H1 (cell line): Measurements from ENCODE around the gene SLC1A6. TPM values are rescaled to one million over a fixed set of nuclear protein-coding genes. Genes with fewer than 3 reads are reported as not detected.

Experiments used
- CTCF ChIA-PET: fragments of 300-600 bp; sonication (Branson Sonifier 250); formaldehyde crosslinking; loops from one replicate; lab custom pipeline; 2021; ENCODE audit not compliant: partially characterized antibody; lab: Charles Lee
- POLR2A ChIA-PET: fragments of 300-600 bp; sonication (Branson Sonifier 250); formaldehyde crosslinking; loops from one replicate; lab custom pipeline; 2021; ENCODE audit warnings: inconsistent platforms; ENCODE audit not compliant: partially characterized antibody; lab: Charles Lee
- DNase-seq, 2 experiments: peaks; one replicate each; pipeline versions ENCODE4 v3.0.0 to v3.0.0-alpha.2; 2010 to 2022; ENCODE audit warnings: low spot score in 2 of 2, low read depth in 1 of 2, mixed read lengths in 1 of 2
- FAIRE-seq: peaks from 2 replicates; lab custom pipeline; 2011; peaks lifted over from hg19 to GRCh38; lab: Jason Lieb, UNC
- H2AFZ ChIP-seq: 2 replicates; pipeline ENCODE4 v1.8.1; 2012; ENCODE audit warnings: low read length, inconsistent platforms
- H2AK5ac ChIP-seq: 2 replicates; pipeline ENCODE4 v1.6.1; 2013; ENCODE audit warnings: low read depth, low read length
- H2BK120ac ChIP-seq: replicated peaks from 2 replicates; pipeline ENCODE3; 2013; ENCODE audit warnings: low read depth, low read length, inconsistent platforms
- H2BK12ac ChIP-seq: 2 replicates; pipeline ENCODE4 v1.6.1; 2013; ENCODE audit warnings: low read depth, low read length
- H2BK15ac ChIP-seq: 2 replicates; pipeline ENCODE4 v1.6.1; 2013; ENCODE audit warnings: low read length
- H2BK20ac ChIP-seq: 2 replicates; pipeline ENCODE4 v1.6.1; 2013; ENCODE audit warnings: low read length
- H2BK5ac ChIP-seq: 2 replicates; pipeline ENCODE4 v1.6.1; 2013; ENCODE audit warnings: low read depth, low read length
- H3K14ac ChIP-seq: 2 replicates; pipeline ENCODE4 v1.6.1; 2013; ENCODE audit warnings: inconsistent platforms; ENCODE audit not compliant: insufficient read length
- H3K18ac ChIP-seq: 2 replicates; pipeline ENCODE4 v1.6.1; 2013; ENCODE audit warnings: low read length; ENCODE audit errors: extremely low read depth
- H3K23ac ChIP-seq: 2 replicates; pipeline ENCODE4 v1.6.1; 2013; ENCODE audit warnings: inconsistent platforms; ENCODE audit not compliant: insufficient read length
- H3K23me2 ChIP-seq: 2 replicates; pipeline ENCODE4 v1.6.1; 2013; ENCODE audit warnings: low read depth, low read length
- H3K27ac ChIP-seq: 2 replicates; pipeline ENCODE4 v1.6.1; 2011; ENCODE audit warnings: low read depth, low read length, inconsistent platforms
- H3K27me3 ChIP-seq, 4 experiments: replicated peaks in 1 of 4; 1 replicate in 1 of 4; 2 replicates in 3 of 4; pipeline versions ENCODE4 v1.6.1 to v1.8.1; 2011 to 2013; ENCODE audit warnings: low read length in 3 of 4, mild to moderate bottlenecking in 3 of 4, inconsistent platforms in 2 of 4, mixed read lengths in 2 of 4, moderate library complexity in 1 of 4; ENCODE audit not compliant: control insufficient read depth in 3 of 4, insufficient read depth in 3 of 4; ENCODE audit errors: extremely low read depth in 1 of 4
- H3K36me3 ChIP-seq, 4 experiments: 2 replicates each; pipeline versions ENCODE4 v1.6.1 to v1.8.1; 2011 to 2013; ENCODE audit warnings: mild to moderate bottlenecking in 4 of 4, low read length in 3 of 4, moderate library complexity in 2 of 4, control low read depth in 1 of 4, inconsistent platforms in 1 of 4; ENCODE audit not compliant: insufficient read depth in 4 of 4, control insufficient read depth in 2 of 4
- H3K4ac ChIP-seq: replicated peaks from 2 replicates; pipeline ENCODE3; 2013; ENCODE audit warnings: low read length, low read depth, mixed read lengths, inconsistent platforms; ENCODE audit not compliant: insufficient read length
- H3K4me1 ChIP-seq, 4 experiments: replicated peaks in 1 of 4; 1 replicate in 1 of 4; 2 replicates in 3 of 4; pipeline versions ENCODE4 v1.6.1 to v1.8.1; 2011 to 2013; ENCODE audit warnings: low read length in 3 of 4, inconsistent platforms in 2 of 4, mixed read lengths in 1 of 4; ENCODE audit not compliant: insufficient read depth in 4 of 4, control insufficient read depth in 3 of 4
- H3K4me2 ChIP-seq, 2 experiments: 2 replicates each; pipeline versions ENCODE4 v1.6.1 to v1.8.1; 2011 to 2013; ENCODE audit warnings: low read depth in 2 of 2, low read length in 2 of 2, control low read depth in 1 of 2, inconsistent platforms in 1 of 2, mild to moderate bottlenecking in 1 of 2; ENCODE audit not compliant: insufficient read depth in 1 of 2
- H3K4me3 ChIP-seq, 4 experiments: fragments of 200-600, 300-600 bp in 1 of 4; sonication (generic), shearing (Covaris generic), sonication (Bioruptor Twin) in 1 of 4; 2 replicates each; pipeline versions ENCODE4 v1.5.1 to v1.8.1; 2011 to 2016; ENCODE audit warnings: low read length in 4 of 4, low read depth in 3 of 4, control low read depth in 2 of 4, inconsistent platforms in 2 of 4, mild to moderate bottlenecking in 2 of 4, mixed read lengths in 1 of 4, moderate library complexity in 1 of 4; ENCODE audit not compliant: insufficient read depth in 2 of 4; ENCODE audit errors: extremely low read depth in 1 of 4
- H3K56ac ChIP-seq: replicated peaks from 2 replicates; pipeline ENCODE3; 2013; ENCODE audit warnings: low read depth, mild to moderate bottlenecking, mixed read lengths, low read length, inconsistent platforms; ENCODE audit not compliant: insufficient read length
- H3K79me1 ChIP-seq: 2 replicates; pipeline ENCODE4 v1.6.1; 2013; ENCODE audit warnings: low read depth, low read length, control low read depth
- H3K79me2 ChIP-seq, 2 experiments: 2 replicates each; pipeline versions ENCODE4 v1.6.1 to v1.8.1; 2012 to 2013; ENCODE audit warnings: low read length in 2 of 2, mild to moderate bottlenecking in 2 of 2, inconsistent platforms in 1 of 2; ENCODE audit not compliant: insufficient read depth in 2 of 2, control insufficient read depth in 1 of 2
- H3K9ac ChIP-seq, 4 experiments: replicated peaks in 1 of 4; 1 replicate in 1 of 4; 2 replicates in 3 of 4; pipeline versions ENCODE4 v1.6.1 to v1.8.1; 2011 to 2013; ENCODE audit warnings: low read depth in 3 of 4, low read length in 3 of 4, control low read depth in 2 of 4, mild to moderate bottlenecking in 2 of 4, moderate library complexity in 2 of 4, inconsistent platforms in 1 of 4; ENCODE audit errors: extremely low read depth in 1 of 4
- H3K9me3 ChIP-seq, 2 experiments: 2 replicates each; pipeline versions ENCODE4 v1.6.1 to v1.8.1; 2012 to 2013; ENCODE audit warnings: mild to moderate bottlenecking in 2 of 2, moderate library complexity in 2 of 2, control low read depth in 1 of 2, inconsistent platforms in 1 of 2, low read depth in 1 of 2, low read length in 1 of 2, mixed read lengths in 1 of 2; ENCODE audit not compliant: insufficient read depth in 2 of 2
- H4K20me1 ChIP-seq, 2 experiments: replicated peaks in 1 of 2; 2 replicates each; pipeline versions ENCODE3 to v1.8.1; 2011 to 2013; ENCODE audit warnings: inconsistent platforms in 2 of 2, low read length in 2 of 2, mild to moderate bottlenecking in 1 of 2; ENCODE audit not compliant: insufficient read depth in 2 of 2, control insufficient read depth in 1 of 2
- H4K5ac ChIP-seq: 2 replicates; pipeline ENCODE4 v1.6.1; 2013; ENCODE audit warnings: low read length, low read depth, mixed read lengths, inconsistent platforms; ENCODE audit not compliant: insufficient read length
- H4K8ac ChIP-seq: 2 replicates; pipeline ENCODE4 v1.8.0; 2013; ENCODE audit warnings: mild to moderate bottlenecking, moderate library complexity, low read length, inconsistent platforms; ENCODE audit not compliant: insufficient read depth; ENCODE audit errors: extremely low read depth
- H4K91ac ChIP-seq: replicated peaks from 2 replicates; pipeline ENCODE3; 2013; ENCODE audit warnings: low read length, mixed read lengths, inconsistent platforms; ENCODE audit not compliant: insufficient read length
- BRCA1 ChIP-seq: IDR thresholded peaks from 2 replicates; pipeline ENCODE4 v1.6.1; 2012; ENCODE audit warnings: low read depth, low read length, improper control_type of control experiment
- CREB1 ChIP-seq: IDR thresholded peaks from 2 replicates; pipeline ENCODE4 v1.6.1; 2012; ENCODE audit warnings: inconsistent platforms
- EP300 ChIP-seq, 2 experiments: IDR thresholded peaks; 1 replicate in 1 of 2; 2 replicates in 1 of 2; pipeline ENCODE4 v1.6.1; 2011 to 2012; ENCODE audit warnings: low read depth in 2 of 2, low read length in 2 of 2, mild to moderate bottlenecking in 2 of 2, borderline replicate concordance in 1 of 2, inconsistent platforms in 1 of 2, moderate library complexity in 1 of 2
- HDAC6 ChIP-seq: IDR thresholded peaks from one replicate; pipeline ENCODE4 v1.7.1; 2012; ENCODE audit warnings: low read depth, mild to moderate bottlenecking, inconsistent platforms, low read length, moderate library complexity
- SIN3A ChIP-seq, 2 experiments: IDR thresholded peaks in 1 of 2; conservative IDR thresholded peaks in 1 of 2; 2 replicates each; pipeline ENCODE4 v1.6.1; 2011 to 2012; ENCODE audit warnings: low read length in 2 of 2, improper control_type of control experiment in 1 of 2, low read depth in 1 of 2, mild to moderate bottlenecking in 1 of 2
- SIRT6 ChIP-seq: IDR thresholded peaks from one replicate; pipeline ENCODE4 v1.7.1; 2012; ENCODE audit warnings: low read length, inconsistent platforms
- TCF12 ChIP-seq: IDR thresholded peaks from 2 replicates; pipeline ENCODE4 v1.6.1; 2011; ENCODE audit warnings: low read depth, mild to moderate bottlenecking, low read length
- WGBS, 2 experiments: shearing (Covaris generic) in 1 of 2; methylation state at CpG; one replicate each; pipeline versions ENCODE4 v1.1.6 to v1.1.7; 2013 to 2015; ENCODE audit warnings: low lambda C conversion rate in 2 of 2, mixed read lengths in 2 of 2, inconsistent platforms in 1 of 2, low coverage in 1 of 2, missing lambda C conversion rate in 1 of 2; ENCODE audit not compliant: insufficient replicate concordance in 2 of 2, insufficient coverage in 1 of 2, insufficient read length in 1 of 2; ENCODE audit errors: extremely low coverage in 1 of 2, missing lambda C conversion rate in 1 of 2; 5-methylcytosine and 5-hydroxymethylcytosine counted together
- polyA plus RNA-seq, 7 experiments: library from polyadenylated mRNA; depleted of rRNA in 3 of 7; stranded (reverse) in 5 of 7; unstranded in 2 of 7; fragments of >200 nt in 5 of 7; fragments of 200-250 nt in 2 of 7; gene quantifications; 1 replicate in 5 of 7; 2 replicates in 1 of 7; 4 replicates in 1 of 7; pipeline versions ENCODE4 v1.2.1 to v1.2.3, GENCODE V29; 2011 to 2013; ENCODE audit warnings: missing spikeins in 2 of 7, mixed read lengths in 2 of 7
- total RNA-seq: library from RNA; stranded (reverse); fragmentation: NEBNext Ultra II Directional; extraction: Animal tissue kit (Norgen Biotek cat#: 25700); gene quantifications from 2 replicates; pipeline ENCODE4 v1.2.1, GENCODE V29; 2021

Gene SLC1A6
- total and polyA plus RNA-seq, 2 of the 8 experiments (the other 6 are each of a cell fraction or from before 2014, with no cell fraction given): 14.0 to 26.6 TPM

DNA sequence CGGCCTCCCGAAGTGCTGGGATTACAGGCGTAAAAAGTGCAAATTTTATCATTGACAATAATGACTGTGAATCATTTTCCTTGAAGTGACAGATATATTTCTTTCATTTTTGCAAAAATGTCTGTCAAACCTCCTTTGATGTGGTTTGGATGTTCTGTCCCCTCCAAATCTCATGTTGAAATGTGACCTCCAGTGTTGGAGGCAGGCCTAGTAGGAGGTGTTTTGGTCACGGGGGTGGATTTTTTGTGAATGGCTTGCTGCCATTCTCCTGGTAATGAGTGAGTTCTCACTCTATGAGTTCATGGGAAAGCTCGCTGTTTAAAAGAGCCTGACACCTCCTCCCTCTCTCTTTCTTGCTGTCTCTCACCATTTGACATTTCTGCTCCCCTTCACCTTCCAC is 5.5 kb upstream of the SLC1A6 start:
- Histone ChIP-seq H4K8ac (no peak overlapping the region), H3K4me2 (no peak overlapping the region), H4K91ac (no peak overlapping the region), H3K27me3 (no peaks in the 10 kb centered on the region; a peak in 1 of 7 replicates), H3K4ac (no peak overlapping the region), H3K23ac (no peak overlapping the region), H2BK5ac (no peak overlapping the region), H3K36me3 (no peaks in the 10 kb centered on the region), H3K27ac (no peak overlapping the region), H3K56ac (no peak overlapping the region), H3K4me3 (no peak overlapping the region), H2BK20ac (no peak overlapping the region), H3K18ac (no peak overlapping the region), H2AFZ (no peak overlapping the region), H3K79me1 (no peaks in the 10 kb centered on the region), H4K5ac (no peak overlapping the region), H3K9me3 (no peaks in the 10 kb centered on the region), H4K20me1 (no peaks in the 10 kb centered on the region), H2AK5ac (no peak overlapping the region), H2BK12ac (no peak overlapping the region), H2BK120ac (no peak overlapping the region), H3K9ac (no peak overlapping the region), H3K4me1 (no peaks in the 10 kb centered on the region), H3K14ac (no peak overlapping the region), H2BK15ac (no peak overlapping the region), H3K79me2 (no peaks in the 10 kb centered on the region), H3K23me2 (no peaks in the 10 kb centered on the region)
- FAIRE-seq (no peak), DNase-seq (no peak)
- ChIA-PET CTCF (no interaction called here), POLR2A (no interaction called here)
- 92% methylated on average over 5 of the region's 5 CpGs; no CpG with 5 or more reads in 1 of the 2 experiments for whole genome bisulfite sequencing, 2 experiments
- TF ChIP-seq CREB1 (no peak), BRCA1 (no peak), SIRT6 (no peak), SIN3A (conservative IDR thresholded peaks at IDR 0.05 in 1 of 2, IDR thresholded peaks at IDR 0.05 in 1 of 2; ENCODE audit: low read depth in 1 of 2, low read length in 2 of 2) (no peak), EP300 (IDR thresholded peaks at IDR 0.05; ENCODE audit: borderline replicate concordance in 1 of 2, low read depth in 2 of 2, low read length in 2 of 2) (no peak), TCF12 (no peak), HDAC6 (no peak)
